Prostate gland (tissue), 2 donors: ENCODE results near the gene FAXC.

Source experiments
- POLR2A ChIP-seq: fragments of 450-650 bp; IDR thresholded peaks from one replicate; pipeline ENCODE4 v1.6.1; 2016; ENCODE audit warnings: antibody characterized with exemption, mild to moderate bottlenecking
- POLR2AphosphoS5 ChIP-seq: sonication (generic); formaldehyde crosslinking; IDR thresholded peaks from one replicate; pipeline ENCODE4 v1.6.1; 2017; ENCODE audit warnings: antibody characterized with exemption
- TF ChIP-seq, protein P1 (sequence below), 4 experiments: fragments of 200-600 bp in 2 of 4; fragments of 450-650 bp in 2 of 4; sonication (generic) in 2 of 4; IDR thresholded peaks; 1 replicate in 3 of 4; 2 replicates in 1 of 4; pipeline ENCODE4 v1.5.1; 2016 to 2019; ENCODE audit warnings: antibody characterized with exemption in 4 of 4, mild to moderate bottlenecking in 2 of 4, moderate library complexity in 2 of 4

DNA sequence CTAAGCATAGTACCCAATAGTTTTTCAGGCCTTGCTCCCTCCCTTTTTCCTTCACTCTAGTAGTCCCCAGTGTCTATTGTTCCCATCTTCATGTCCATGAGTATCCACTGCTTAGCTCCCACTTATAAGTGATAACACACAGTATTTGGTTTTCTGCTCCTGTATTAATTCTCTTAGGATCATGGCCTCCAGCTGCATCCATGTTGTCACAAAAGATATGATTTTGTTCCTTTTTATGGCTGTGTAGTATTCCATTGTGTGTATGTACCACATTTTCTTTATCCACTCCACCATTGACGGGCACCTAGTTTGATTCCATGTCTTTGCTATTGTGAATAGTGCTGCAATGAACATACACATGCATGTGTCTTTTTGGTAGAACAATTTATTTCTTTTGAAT, 102.9 kb downstream of the FAXC start:
- no peak for TF ChIP-seq POLR2A
- TF ChIP-seq, protein P1, sequence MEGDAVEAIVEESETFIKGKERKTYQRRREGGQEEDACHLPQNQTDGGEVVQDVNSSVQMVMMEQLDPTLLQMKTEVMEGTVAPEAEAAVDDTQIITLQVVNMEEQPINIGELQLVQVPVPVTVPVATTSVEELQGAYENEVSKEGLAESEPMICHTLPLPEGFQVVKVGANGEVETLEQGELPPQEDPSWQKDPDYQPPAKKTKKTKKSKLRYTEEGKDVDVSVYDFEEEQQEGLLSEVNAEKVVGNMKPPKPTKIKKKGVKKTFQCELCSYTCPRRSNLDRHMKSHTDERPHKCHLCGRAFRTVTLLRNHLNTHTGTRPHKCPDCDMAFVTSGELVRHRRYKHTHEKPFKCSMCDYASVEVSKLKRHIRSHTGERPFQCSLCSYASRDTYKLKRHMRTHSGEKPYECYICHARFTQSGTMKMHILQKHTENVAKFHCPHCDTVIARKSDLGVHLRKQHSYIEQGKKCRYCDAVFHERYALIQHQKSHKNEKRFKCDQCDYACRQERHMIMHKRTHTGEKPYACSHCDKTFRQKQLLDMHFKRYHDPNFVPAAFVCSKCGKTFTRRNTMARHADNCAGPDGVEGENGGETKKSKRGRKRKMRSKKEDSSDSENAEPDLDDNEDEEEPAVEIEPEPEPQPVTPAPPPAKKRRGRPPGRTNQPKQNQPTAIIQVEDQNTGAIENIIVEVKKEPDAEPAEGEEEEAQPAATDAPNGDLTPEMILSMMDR (IDR thresholded peaks at IDR 0.05): no peak
- no peak for TF ChIP-seq POLR2AphosphoS5
